H9 (cell line): ENCODE results near the gene OR6Y1. TPM values are rescaled to one million over a fixed set of nuclear protein-coding genes. Genes with fewer than 3 reads are reported as not detected.

Experiments
- DNase-seq: peaks from one replicate; pipeline ENCODE4 v3.0.0-alpha.2; 2017
- H2AFZ ChIP-seq: one replicate; pipeline ENCODE4 v1.6.1; 2013; ENCODE audit warnings: mild to moderate bottlenecking, low read length, control low read depth, moderate library complexity
- H2AK5ac ChIP-seq: 2 replicates; pipeline ENCODE4 v1.6.1; 2013; ENCODE audit warnings: low read length, control low read depth, mixed read lengths; ENCODE audit not compliant: insufficient read length
- H2BK120ac ChIP-seq: one replicate; pipeline ENCODE4 v1.6.1; 2013; ENCODE audit warnings: low read depth, mild to moderate bottlenecking, low read length, control low read depth, inconsistent platforms; ENCODE audit not compliant: poor library complexity, severe bottlenecking
- H2BK12ac ChIP-seq: 2 replicates; pipeline ENCODE4 v1.6.1; 2013; ENCODE audit warnings: low read length, control low read depth, mixed read lengths, low read depth; ENCODE audit not compliant: insufficient read length
- H2BK15ac ChIP-seq: 2 replicates; pipeline ENCODE4 v1.6.1; 2013; ENCODE audit warnings: low read depth, low read length, control low read depth
- H2BK20ac ChIP-seq: one replicate; pipeline ENCODE4 v1.6.1; 2013; ENCODE audit warnings: low read depth, mild to moderate bottlenecking, low read length, control low read depth, inconsistent platforms; ENCODE audit not compliant: poor library complexity, severe bottlenecking
- H2BK5ac ChIP-seq: 2 replicates; pipeline ENCODE4 v1.6.1; 2013; ENCODE audit warnings: low read length, control low read depth, mixed read lengths; ENCODE audit not compliant: insufficient read length
- H3K14ac ChIP-seq: 2 replicates; pipeline ENCODE4 v1.6.1; 2013; ENCODE audit warnings: low read length, control low read depth; ENCODE audit not compliant: insufficient read depth
- H3K18ac ChIP-seq: 2 replicates; pipeline ENCODE4 v1.6.1; 2013; ENCODE audit warnings: low read depth, mild to moderate bottlenecking, mixed read lengths, low read length, control low read depth; ENCODE audit not compliant: insufficient read length
- H3K23ac ChIP-seq: 2 replicates; pipeline ENCODE4 v1.6.1; 2013; ENCODE audit warnings: low read length, control low read depth, mixed read lengths, low read depth; ENCODE audit not compliant: insufficient read length
- H3K23me2 ChIP-seq: 2 replicates; pipeline ENCODE4 v1.6.1; 2013; ENCODE audit warnings: low read depth, mild to moderate bottlenecking, mixed read lengths, low read length, control low read depth; ENCODE audit not compliant: insufficient read length, poor library complexity, severe bottlenecking
- H3K27ac ChIP-seq: 2 replicates; pipeline ENCODE4 v1.5.1; 2013; ENCODE audit warnings: low read length, control low read depth, mixed read lengths, low read depth; ENCODE audit not compliant: insufficient read length
- H3K27me3 ChIP-seq: 2 replicates; pipeline ENCODE4 v1.6.1; 2013; ENCODE audit warnings: low read length, control low read depth, inconsistent platforms; ENCODE audit not compliant: insufficient read depth
- H3K4ac ChIP-seq: 2 replicates; pipeline ENCODE4 v1.6.1; 2013; ENCODE audit warnings: low read depth, mild to moderate bottlenecking, control low read depth, inconsistent platforms, low read length, moderate library complexity
- H3K4me1 ChIP-seq: 2 replicates; pipeline ENCODE4 v1.6.1; 2013; ENCODE audit warnings: low read length, control low read depth, inconsistent platforms; ENCODE audit not compliant: insufficient read depth
- H3K4me2 ChIP-seq: 2 replicates; pipeline ENCODE4 v1.6.1; 2013; ENCODE audit warnings: low read length, control low read depth, mixed read lengths; ENCODE audit not compliant: insufficient read length, insufficient read depth
- H3K56ac ChIP-seq: 2 replicates; pipeline ENCODE4 v1.6.1; 2013; ENCODE audit warnings: low read depth, mild to moderate bottlenecking, mixed read lengths, low read length, control low read depth; ENCODE audit not compliant: insufficient read length
- H3K79me1 ChIP-seq: 2 replicates; pipeline ENCODE4 v1.6.1; 2013; ENCODE audit warnings: low read depth, mild to moderate bottlenecking, moderate library complexity, low read length, control low read depth, inconsistent platforms; ENCODE audit not compliant: insufficient read depth, poor library complexity, severe bottlenecking
- H3K79me2 ChIP-seq: 2 replicates; pipeline ENCODE4 v1.6.1; 2013; ENCODE audit warnings: low read length, control low read depth, inconsistent platforms; ENCODE audit not compliant: insufficient read depth
- H3K9ac ChIP-seq: 2 replicates; pipeline ENCODE4 v1.6.1; 2013; ENCODE audit warnings: low read length, control low read depth, mixed read lengths; ENCODE audit not compliant: insufficient read length; ENCODE audit errors: extremely low read depth
- H3K9me3 ChIP-seq: one replicate; pipeline ENCODE4 v1.6.1; 2013; ENCODE audit warnings: low read depth, low read length, inconsistent platforms; ENCODE audit not compliant: control insufficient read depth
- H3T11ph ChIP-seq: one replicate; pipeline ENCODE4 v1.6.1; 2013; ENCODE audit warnings: mild to moderate bottlenecking, low read length, control low read depth, inconsistent platforms
- H4K20me1 ChIP-seq: one replicate; pipeline ENCODE4 v1.6.1; 2013; ENCODE audit not compliant: control insufficient read depth, insufficient read length, insufficient read depth
- H4K5ac ChIP-seq: 2 replicates; pipeline ENCODE4 v1.6.1; 2013; ENCODE audit warnings: low read depth, mild to moderate bottlenecking, mixed read lengths, low read length, control low read depth; ENCODE audit not compliant: insufficient read length
- H4K8ac ChIP-seq: replicated peaks from 2 replicates; pipeline ENCODE4 v1.6.1; 2013; ENCODE audit warnings: low read length, control low read depth, mixed read lengths, low read depth; ENCODE audit not compliant: insufficient read length
- H4K91ac ChIP-seq: 2 replicates; pipeline ENCODE4 v1.6.1; 2013; ENCODE audit warnings: low read depth, mild to moderate bottlenecking, moderate library complexity, mixed read lengths, low read length, control low read depth; ENCODE audit not compliant: insufficient read length
- H3K27ac Mint-ChIP-seq, 3 experiments: 2 replicates in 2 of 3; 3 replicates in 1 of 3; pipeline ENCODE4 v1.8.0; 2020 to 2021; ENCODE audit warnings: mixed read lengths in 3 of 3, mild to moderate bottlenecking in 1 of 3, moderate library complexity in 1 of 3
- H3K27me3 Mint-ChIP-seq: 2 replicates; pipeline ENCODE4 v1.8.0; 2021; ENCODE audit warnings: low read depth, mild to moderate bottlenecking, moderate library complexity, mixed read lengths
- H3K36me3 Mint-ChIP-seq, 3 experiments: 2 replicates in 2 of 3; 3 replicates in 1 of 3; pipeline ENCODE4 v1.8.0; 2020 to 2021; ENCODE audit warnings: low read depth in 3 of 3, mixed read lengths in 3 of 3; ENCODE audit not compliant: insufficient read depth in 1 of 3
- H3K4me1 Mint-ChIP-seq, 2 experiments: 2 replicates each; pipeline ENCODE4 v1.8.0; 2020; ENCODE audit warnings: mixed read lengths in 2 of 2
- H3K4me3 Mint-ChIP-seq, 2 experiments: 2 replicates in 1 of 2; 3 replicates in 1 of 2; pipeline ENCODE4 v1.8.0; 2020 to 2021; ENCODE audit warnings: mild to moderate bottlenecking in 2 of 2, mixed read lengths in 2 of 2, moderate library complexity in 1 of 2
- H3K9me3 Mint-ChIP-seq, 2 experiments: 2 replicates in 1 of 2; 3 replicates in 1 of 2; pipeline ENCODE4 v1.8.0; 2020; ENCODE audit warnings: mild to moderate bottlenecking in 2 of 2, mixed read lengths in 2 of 2, moderate library complexity in 1 of 2
- WGBS: extraction: QIAGEN DNeasy Blood & Tissue Kit; methylation state at CpG from one replicate; pipeline ENCODE4 v1.1.7; 2013; ENCODE audit warnings: missing lambda C conversion rate, low lambda C conversion rate, mixed read lengths; ENCODE audit not compliant: insufficient read length; ENCODE audit errors: extremely low coverage; 5-methylcytosine and 5-hydroxymethylcytosine counted together
- total RNA-seq: library from RNA; stranded (reverse); gene quantifications from 2 replicates; pipeline ENCODE4 v1.2.1, GENCODE V29; 2021
- TF ChIP-seq, protein P1 (sequence below): fragments of 200-600 bp; sonication (generic); conservative IDR thresholded peaks from 3 replicates; pipeline ENCODE4 v1.8.0; 2021; ENCODE audit warnings: antibody characterized with exemption, mild to moderate bottlenecking

OR6Y1 gene
- total RNA-seq, 1 experiment from 2014 or later, result not detected

DNA sequence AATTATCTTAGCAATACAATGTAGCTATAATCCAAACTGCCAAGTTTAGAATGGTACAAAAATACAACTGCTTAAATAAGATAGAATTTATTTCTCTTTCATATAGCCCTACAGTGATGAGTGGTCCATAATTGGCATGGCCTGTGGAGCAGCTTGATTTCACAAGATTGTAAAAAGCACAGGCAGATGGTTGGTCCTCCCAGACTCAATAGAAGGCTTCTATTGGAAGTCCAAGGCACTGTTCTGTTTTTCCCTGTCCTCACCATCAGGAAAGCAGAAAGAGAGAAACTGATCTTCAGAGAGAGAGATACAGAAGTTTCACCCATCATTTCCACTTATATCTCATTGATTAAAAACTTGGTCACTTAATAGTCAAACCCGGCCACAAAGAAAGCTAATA lies 18.0 kb upstream of the OR6Y1 start:
- Histone ChIP-seq H3K4me2 (no peak overlapping the region), H3K56ac (no peak overlapping the region), H3K4me1 (no peaks in the 10 kb centered on the region), H3K27me3 (no peaks in the 10 kb centered on the region), H4K8ac (no peak overlapping the region), H4K91ac (no peak overlapping the region), H3K79me2 (no peaks in the 10 kb centered on the region), H3K14ac (no peak overlapping the region), H4K5ac (no peak overlapping the region), H3K27ac (no peak overlapping the region), H3K4ac (no peak overlapping the region), H2BK15ac (no peak overlapping the region), H3K18ac (no peak overlapping the region), H3T11ph (no peak overlapping the region), H3K9ac (no peak overlapping the region), H2BK5ac (no peak overlapping the region), H2BK120ac (no peak overlapping the region), H3K79me1 (no peaks in the 10 kb centered on the region), H2BK20ac (no peak overlapping the region), H2AFZ (no peak overlapping the region), H2AK5ac (no peak overlapping the region), H4K20me1 (no peaks in the 10 kb centered on the region), H2BK12ac (no peak overlapping the region), H3K23me2 (no peaks in the 10 kb centered on the region), H3K23ac (no peak overlapping the region), H3K9me3 (no peaks in the 10 kb centered on the region)
- TF ChIP-seq, protein P1, sequence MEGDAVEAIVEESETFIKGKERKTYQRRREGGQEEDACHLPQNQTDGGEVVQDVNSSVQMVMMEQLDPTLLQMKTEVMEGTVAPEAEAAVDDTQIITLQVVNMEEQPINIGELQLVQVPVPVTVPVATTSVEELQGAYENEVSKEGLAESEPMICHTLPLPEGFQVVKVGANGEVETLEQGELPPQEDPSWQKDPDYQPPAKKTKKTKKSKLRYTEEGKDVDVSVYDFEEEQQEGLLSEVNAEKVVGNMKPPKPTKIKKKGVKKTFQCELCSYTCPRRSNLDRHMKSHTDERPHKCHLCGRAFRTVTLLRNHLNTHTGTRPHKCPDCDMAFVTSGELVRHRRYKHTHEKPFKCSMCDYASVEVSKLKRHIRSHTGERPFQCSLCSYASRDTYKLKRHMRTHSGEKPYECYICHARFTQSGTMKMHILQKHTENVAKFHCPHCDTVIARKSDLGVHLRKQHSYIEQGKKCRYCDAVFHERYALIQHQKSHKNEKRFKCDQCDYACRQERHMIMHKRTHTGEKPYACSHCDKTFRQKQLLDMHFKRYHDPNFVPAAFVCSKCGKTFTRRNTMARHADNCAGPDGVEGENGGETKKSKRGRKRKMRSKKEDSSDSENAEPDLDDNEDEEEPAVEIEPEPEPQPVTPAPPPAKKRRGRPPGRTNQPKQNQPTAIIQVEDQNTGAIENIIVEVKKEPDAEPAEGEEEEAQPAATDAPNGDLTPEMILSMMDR, result no peak
- WGBS, result no CpG with 5 or more reads among the region's 1 CpG
- no peak overlapping the region for H3K4me3 Mint-ChIP-seq
- H3K36me3 Mint-ChIP-seq, result no peaks in the 10 kb centered on the region
- H3K4me1 Mint-ChIP-seq, result no peaks in the 10 kb centered on the region
- no peaks in the 10 kb centered on the region for H3K9me3 Mint-ChIP-seq
- DNase-seq, result no peak
- H3K27me3 Mint-ChIP-seq, result peaks cover 1% of the 10 kb centered on the region; the same call in 1 of the 2 replicates
- no peak overlapping the region for H3K27ac Mint-ChIP-seq
